SK-N-SH treated with all-trans-retinoic acid at 6 μM for 48 hours (cell line): ENCODE results near the gene ETV6.

Experiments
- ATAC-seq: fragments of 200-7000 bp; cut with Tn5 transposase; 3 replicates; pipeline ENCODE4 v1.9.1; 2020; ENCODE audit warnings: mild to moderate bottlenecking, moderate library complexity
- BACH2 ChIP-seq: fragments of 250-450 bp; sonication (Bioruptor Pico); IDR thresholded peaks from 2 replicates; pipeline ENCODE4 v1.9.0; 2021; ENCODE audit warnings: mild to moderate bottlenecking, borderline replicate concordance
- CSDC2 ChIP-seq: fragments of 250-450 bp; sonication (Bioruptor Pico); IDR thresholded peaks from 2 replicates; pipeline ENCODE4 v1.5.0; 2020; ENCODE audit warnings: mild to moderate bottlenecking, moderate library complexity
- CSRNP3 ChIP-seq: fragments of 250-450 bp; sonication (Bioruptor Pico); IDR thresholded peaks from 2 replicates; pipeline ENCODE4 v1.5.1; 2021; ENCODE audit warnings: mild to moderate bottlenecking, moderate library complexity
- ESRRG ChIP-seq: fragments of 250-450 bp; sonication (Bioruptor Pico); IDR thresholded peaks from 2 replicates; pipeline ENCODE4 v1.6.1; 2021; ENCODE audit warnings: mild to moderate bottlenecking
- GLIS3 ChIP-seq: fragments of 250-450 bp; sonication (Bioruptor Pico); IDR thresholded peaks from 2 replicates; pipeline ENCODE4 v1.5.0; 2020; ENCODE audit warnings: mild to moderate bottlenecking, moderate library complexity
- ISL1 ChIP-seq: fragments of 250-450 bp; sonication (Bioruptor Pico); IDR thresholded peaks from 2 replicates; pipeline ENCODE4 v2.1.2; 2022; ENCODE audit warnings: mild to moderate bottlenecking, moderate library complexity
- OSR1 ChIP-seq: fragments of 250-450 bp; sonication (Bioruptor Pico); IDR thresholded peaks from 2 replicates; pipeline ENCODE4 v1.8.0; 2022; ENCODE audit warnings: moderate library complexity, mild to moderate bottlenecking, inconsistent platforms
- PPARA ChIP-seq: fragments of 250-450 bp; sonication (Bioruptor Pico); IDR thresholded peaks from 2 replicates; pipeline ENCODE4 v1.5.0; 2020; ENCODE audit warnings: mild to moderate bottlenecking, borderline replicate concordance
- TCF4 ChIP-seq: fragments of 250-450 bp; sonication (Bioruptor Pico); IDR thresholded peaks from 2 replicates; pipeline ENCODE4 v1.8.0; 2021; ENCODE audit warnings: mild to moderate bottlenecking, moderate library complexity, borderline replicate concordance
- TOX ChIP-seq: fragments of 250-450 bp; sonication (Bioruptor Pico); IDR thresholded peaks from 2 replicates; pipeline ENCODE4 v1.8.0; 2021; ENCODE audit warnings: mild to moderate bottlenecking, moderate library complexity, borderline replicate concordance
- ZFP3 ChIP-seq: fragments of 250-450 bp; sonication (Bioruptor Pico); IDR thresholded peaks from 2 replicates; pipeline ENCODE4 v1.5.0; 2020; ENCODE audit warnings: mild to moderate bottlenecking, moderate library complexity
- ZNF565 ChIP-seq: fragments of 450-650 bp; formaldehyde crosslinking; conservative IDR thresholded peaks from 2 replicates; pipeline ENCODE4 v1.5.0; 2020; ENCODE audit warnings: low read depth, mild to moderate bottlenecking, moderate library complexity
- ZNF70 ChIP-seq: fragments of 450-650 bp; formaldehyde crosslinking; IDR thresholded peaks from 2 replicates; pipeline ENCODE4 v1.5.0; 2020; ENCODE audit warnings: mild to moderate bottlenecking, moderate library complexity
- ZNF8 ChIP-seq: fragments of 450-650 bp; formaldehyde crosslinking; IDR thresholded peaks from 2 replicates; pipeline ENCODE4 v1.5.0; 2020; ENCODE audit warnings: mild to moderate bottlenecking, moderate library complexity
- TF ChIP-seq, protein P1 (sequence below): fragments of 250-450 bp; sonication (Bioruptor Pico); IDR thresholded peaks from 2 replicates; pipeline ENCODE4 v1.5.0; 2020; ENCODE audit warnings: mild to moderate bottlenecking, moderate library complexity
- TF ChIP-seq, protein P2 (sequence below): fragments of 250-450 bp; sonication (Bioruptor Pico); IDR thresholded peaks from 2 replicates; pipeline ENCODE4 v1.5.1; 2020; ENCODE audit warnings: low read depth, mild to moderate bottlenecking, moderate library complexity
- TF ChIP-seq, protein P3 (sequence below): fragments of 250-450 bp; sonication (Bioruptor Pico); IDR thresholded peaks from 2 replicates; pipeline ENCODE4 v1.8.0; 2021; ENCODE audit warnings: low read depth, mild to moderate bottlenecking, moderate library complexity, borderline replicate concordance

The ETV6 gene

GRCh38 chr12:11861155-11861863 lies 211.8 kb downstream of the ETV6 start (continued):
- TF ChIP-seq ZNF565 (CRISPR knock-in tag): no peak

DNA sequence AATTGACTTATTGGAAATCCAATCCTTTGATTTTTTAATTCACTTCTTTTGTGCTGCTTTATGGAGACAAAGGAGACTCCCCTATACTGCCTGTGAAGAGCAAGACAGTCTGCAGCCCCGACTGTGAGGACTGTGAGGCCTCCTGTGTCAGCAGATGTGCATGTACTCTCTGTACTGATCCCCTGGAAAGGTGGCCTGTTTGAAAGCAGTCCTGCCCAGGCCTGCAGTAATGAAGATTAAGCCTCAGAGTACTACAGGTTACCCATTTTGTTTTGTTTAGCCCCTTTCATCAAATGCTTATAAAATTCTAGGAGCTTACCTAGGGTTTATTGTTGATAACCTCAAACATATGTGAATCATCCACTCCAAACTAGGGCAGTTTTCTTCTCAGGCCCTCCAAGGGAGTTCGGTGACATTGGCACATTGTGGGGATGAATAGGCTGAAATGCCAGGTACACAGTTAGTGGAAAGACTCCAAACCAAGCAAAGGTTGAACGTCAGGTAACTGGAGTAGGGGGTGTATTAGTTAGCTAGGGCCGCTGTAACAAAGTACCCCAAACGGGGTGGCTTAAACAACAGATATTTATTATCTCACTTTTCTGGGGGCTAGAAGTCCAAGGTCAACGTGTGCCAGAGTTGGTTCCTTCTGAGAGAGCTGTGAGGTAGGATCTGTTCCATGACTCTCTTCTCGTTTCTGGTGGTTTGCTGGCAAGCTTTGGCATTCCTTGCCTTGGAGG lies 212.6 kb downstream of the ETV6 start:
- ATAC-seq: no peak
- TF ChIP-seq CSRNP3 (CRISPR knock-in tag) (no peak), BACH2 (CRISPR knock-in tag) (no peak), ISL1 (CRISPR knock-in tag) (no peak), TOX (CRISPR knock-in tag) (no peak), GLIS3 (no peak), ESRRG (CRISPR knock-in tag) (no peak), TCF4 (CRISPR knock-in tag) (no peak), ZFP3 (CRISPR knock-in tag) (no peak), CSDC2 (no peak)
- TF ChIP-seq, protein P1, sequence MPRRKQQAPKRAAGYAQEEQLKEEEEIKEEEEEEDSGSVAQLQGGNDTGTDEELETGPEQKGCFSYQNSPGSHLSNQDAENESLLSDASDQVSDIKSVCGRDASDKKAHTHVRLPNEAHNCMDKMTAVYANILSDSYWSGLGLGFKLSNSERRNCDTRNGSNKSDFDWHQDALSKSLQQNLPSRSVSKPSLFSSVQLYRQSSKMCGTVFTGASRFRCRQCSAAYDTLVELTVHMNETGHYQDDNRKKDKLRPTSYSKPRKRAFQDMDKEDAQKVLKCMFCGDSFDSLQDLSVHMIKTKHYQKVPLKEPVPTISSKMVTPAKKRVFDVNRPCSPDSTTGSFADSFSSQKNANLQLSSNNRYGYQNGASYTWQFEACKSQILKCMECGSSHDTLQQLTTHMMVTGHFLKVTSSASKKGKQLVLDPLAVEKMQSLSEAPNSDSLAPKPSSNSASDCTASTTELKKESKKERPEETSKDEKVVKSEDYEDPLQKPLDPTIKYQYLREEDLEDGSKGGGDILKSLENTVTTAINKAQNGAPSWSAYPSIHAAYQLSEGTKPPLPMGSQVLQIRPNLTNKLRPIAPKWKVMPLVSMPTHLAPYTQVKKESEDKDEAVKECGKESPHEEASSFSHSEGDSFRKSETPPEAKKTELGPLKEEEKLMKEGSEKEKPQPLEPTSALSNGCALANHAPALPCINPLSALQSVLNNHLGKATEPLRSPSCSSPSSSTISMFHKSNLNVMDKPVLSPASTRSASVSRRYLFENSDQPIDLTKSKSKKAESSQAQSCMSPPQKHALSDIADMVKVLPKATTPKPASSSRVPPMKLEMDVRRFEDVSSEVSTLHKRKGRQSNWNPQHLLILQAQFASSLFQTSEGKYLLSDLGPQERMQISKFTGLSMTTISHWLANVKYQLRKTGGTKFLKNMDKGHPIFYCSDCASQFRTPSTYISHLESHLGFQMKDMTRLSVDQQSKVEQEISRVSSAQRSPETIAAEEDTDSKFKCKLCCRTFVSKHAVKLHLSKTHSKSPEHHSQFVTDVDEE (CRISPR knock-in tag): no peak
- TF ChIP-seq, protein P2, sequence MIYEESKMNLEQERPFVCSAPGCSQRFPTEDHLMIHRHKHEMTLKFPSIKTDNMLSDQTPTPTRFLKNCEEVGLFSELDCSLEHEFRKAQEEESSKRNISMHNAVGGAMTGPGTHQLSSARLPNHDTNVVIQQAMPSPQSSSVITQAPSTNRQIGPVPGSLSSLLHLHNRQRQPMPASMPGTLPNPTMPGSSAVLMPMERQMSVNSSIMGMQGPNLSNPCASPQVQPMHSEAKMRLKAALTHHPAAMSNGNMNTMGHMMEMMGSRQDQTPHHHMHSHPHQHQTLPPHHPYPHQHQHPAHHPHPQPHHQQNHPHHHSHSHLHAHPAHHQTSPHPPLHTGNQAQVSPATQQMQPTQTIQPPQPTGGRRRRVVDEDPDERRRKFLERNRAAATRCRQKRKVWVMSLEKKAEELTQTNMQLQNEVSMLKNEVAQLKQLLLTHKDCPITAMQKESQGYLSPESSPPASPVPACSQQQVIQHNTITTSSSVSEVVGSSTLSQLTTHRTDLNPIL (CRISPR knock-in tag): no peak
- TF ChIP-seq, protein P3, sequence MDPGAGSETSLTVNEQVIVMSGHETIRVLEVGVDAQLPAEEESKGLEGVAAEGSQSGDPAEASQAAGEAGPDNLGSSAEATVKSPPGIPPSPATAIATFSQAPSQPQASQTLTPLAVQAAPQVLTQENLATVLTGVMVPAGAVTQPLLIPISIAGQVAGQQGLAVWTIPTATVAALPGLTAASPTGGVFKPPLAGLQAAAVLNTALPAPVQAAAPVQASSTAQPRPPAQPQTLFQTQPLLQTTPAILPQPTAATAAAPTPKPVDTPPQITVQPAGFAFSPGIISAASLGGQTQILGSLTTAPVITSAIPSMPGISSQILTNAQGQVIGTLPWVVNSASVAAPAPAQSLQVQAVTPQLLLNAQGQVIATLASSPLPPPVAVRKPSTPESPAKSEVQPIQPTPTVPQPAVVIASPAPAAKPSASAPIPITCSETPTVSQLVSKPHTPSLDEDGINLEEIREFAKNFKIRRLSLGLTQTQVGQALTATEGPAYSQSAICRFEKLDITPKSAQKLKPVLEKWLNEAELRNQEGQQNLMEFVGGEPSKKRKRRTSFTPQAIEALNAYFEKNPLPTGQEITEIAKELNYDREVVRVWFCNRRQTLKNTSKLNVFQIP (CRISPR knock-in tag): no peak

- TF ChIP-seq ESRRG (CRISPR knock-in tag) (no peak), ZNF70 (CRISPR knock-in tag) (no peak), ISL1 (CRISPR knock-in tag) (no peak), ZNF565 (CRISPR knock-in tag) (no peak), GLIS3 (no peak), BACH2 (CRISPR knock-in tag) (no peak), ZNF8 (no peak), OSR1 (CRISPR knock-in tag) (no peak), PPARA (CRISPR knock-in tag) (no peak)
- TF ChIP-seq, protein P2 (CRISPR knock-in tag): no peak
- TF ChIP-seq, protein P1 (CRISPR knock-in tag): no peak
- TF ChIP-seq, all 23 proteins: peak for 0
- ATAC-seq: peak; percentile 84
Observed at GRCh38 chr12:11862798-11863197, 213.3 kb downstream of the ETV6 start.
